Fibroblast of skin of right biceps (primary cell): ENCODE data around the gene SRGAP2B.
A peak's percentile ranks its signal among the peaks of the same experiment; 100 is the strongest.
"Not testable (repeated sequence)": the region's sequence is repeated elsewhere in the genome, so short reads cannot be mapped to it uniquely, and the experiment has no call there.

ENCODE experiments used
- DNase-seq: peaks from one replicate; pipeline ENCODE4 v3.0.0-alpha.2; 2013

Gene SRGAP2B

GRCh38 chr1:144889450-144890115 lies 205.5 kb downstream of the SRGAP2B start:
- not testable (repeated sequence) for DNase-seq

GRCh38 chr1:144883022-144883421 lies 212.1 kb downstream of the SRGAP2B start:
- DNase-seq = peak; percentile 8

GRCh38 chr1:144882343-144882742 lies 212.8 kb downstream of the SRGAP2B start:
- DNase-seq = not testable (repeated sequence)

GRCh38 chr1:144858607-144859006 lies 236.5 kb downstream of the SRGAP2B start:
- not testable (repeated sequence) for DNase-seq
